MM.1S (cell line): ENCODE results near the gene CTSH.

Experiments used
- DNase-seq: peaks from one replicate; pipeline ENCODE4 v3.0.0-alpha.2; 2015
- H2AFZ ChIP-seq: fragments of 300-600 bp; sonication (generic); 2 replicates; pipeline ENCODE4 v1.6.0; 2016; ENCODE audit warnings: antibody characterized with exemption, low read length
- H3F3A ChIP-seq: fragments of 300-600 bp; sonication (generic); 2 replicates; pipeline ENCODE4 v1.6.1; 2016; ENCODE audit warnings: mild to moderate bottlenecking, antibody characterized with exemption, low read length, moderate library complexity, mixed read lengths; ENCODE audit not compliant: insufficient read depth
- H3K27ac ChIP-seq: fragments of 300-600 bp; sonication (generic); 2 replicates; pipeline ENCODE4 v1.5.1; 2016; ENCODE audit warnings: mild to moderate bottlenecking, low read length
- H3K27me3 ChIP-seq: fragments of 300-600 bp; sonication (generic); replicated peaks from 2 replicates; pipeline ENCODE4 v1.6.0; 2016; ENCODE audit warnings: low read length; ENCODE audit not compliant: insufficient read depth
- H3K36me3 ChIP-seq: fragments of 300-600 bp; sonication (generic); replicated peaks from 2 replicates; pipeline ENCODE4 v1.6.1; 2016; ENCODE audit warnings: mild to moderate bottlenecking, low read length, mixed read lengths; ENCODE audit not compliant: insufficient read depth
- H3K4me1 ChIP-seq: fragments of 300-600 bp; sonication (generic); 2 replicates; pipeline ENCODE4 v1.6.1; 2016; ENCODE audit warnings: low read length, mixed read lengths
- H3K4me2 ChIP-seq: fragments of 300-600 bp; sonication (generic); 2 replicates; pipeline ENCODE4 v1.6.0; 2016; ENCODE audit warnings: low read depth, low read length
- H3K4me3 ChIP-seq: fragments of 300-600 bp; sonication (generic); 2 replicates; pipeline ENCODE4 v1.5.1; 2016; ENCODE audit warnings: low read length, mixed read lengths
- H3K79me2 ChIP-seq: fragments of 300-600 bp; sonication (generic); 2 replicates; pipeline ENCODE4 v1.6.1; 2016; ENCODE audit warnings: mixed run types, low read length, mixed read lengths
- H3K9ac ChIP-seq: fragments of 300-600 bp; sonication (generic); 2 replicates; pipeline ENCODE4 v1.6.1; 2016; ENCODE audit warnings: low read length, mixed read lengths
- H3K9me2 ChIP-seq: fragments of 300-600 bp; sonication (generic); replicated peaks from 2 replicates; pipeline ENCODE4 v1.6.1; 2016; ENCODE audit warnings: mild to moderate bottlenecking, low read length, mixed read lengths; ENCODE audit not compliant: insufficient read depth
- H3K9me3 ChIP-seq: fragments of 300-600 bp; sonication (generic); replicated peaks from 2 replicates; pipeline ENCODE4 v1.6.1; 2016; ENCODE audit warnings: mild to moderate bottlenecking, low read length, mixed read lengths; ENCODE audit not compliant: insufficient read depth
- H4K20me1 ChIP-seq: fragments of 300-600 bp; sonication (generic); 2 replicates; pipeline ENCODE4 v1.6.1; 2016; ENCODE audit warnings: mild to moderate bottlenecking, low read length, moderate library complexity, mixed read lengths; ENCODE audit not compliant: insufficient read depth
- EZH2 ChIP-seq: fragments of 300-600 bp; sonication (generic); optimal IDR thresholded peaks from 2 replicates; pipeline ENCODE3; 2017; ENCODE audit warnings: low read depth, mild to moderate bottlenecking, antibody characterized with exemption, low read length, mixed read lengths
- EZH2phosphoT487 ChIP-seq: fragments of 300-600 bp; sonication (generic); IDR thresholded peaks from 2 replicates; pipeline ENCODE4 v1.6.1; 2018; ENCODE audit warnings: antibody characterized with exemption, low read length
- TF ChIP-seq, protein P1 (sequence below): fragments of 300-600 bp; sonication (generic); IDR thresholded peaks from 2 replicates; pipeline ENCODE4 v1.5.1; 2016; ENCODE audit warnings: antibody characterized with exemption, low read length, mixed read lengths

CTSH gene

DNA sequence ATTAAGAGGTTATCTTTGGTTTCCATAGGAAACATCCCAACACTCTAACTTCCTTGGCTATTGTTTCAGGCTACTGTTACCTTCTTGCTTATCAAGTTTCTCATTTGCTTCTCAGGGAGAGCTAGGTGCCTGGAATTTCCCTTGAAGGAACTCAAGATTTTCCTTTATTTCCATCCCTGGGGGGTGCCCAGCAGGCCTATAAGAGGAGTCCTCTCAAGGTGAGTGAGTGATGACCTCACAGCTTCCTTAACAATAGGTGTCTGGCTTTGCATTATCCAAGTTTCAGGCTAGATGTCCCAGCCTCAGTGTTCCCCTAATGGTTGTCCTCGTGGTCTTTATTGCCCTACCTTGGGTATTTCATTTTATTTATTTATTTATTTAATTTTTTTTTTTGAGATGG, 12.1 kb upstream of the CTSH start:
- no peaks in the 10 kb centered on the region for H3K79me2 ChIP-seq
- no peak overlapping the region for H3K4me2 ChIP-seq
- H2AFZ ChIP-seq, result no peak overlapping the region
- no peaks in the 10 kb centered on the region for H3F3A ChIP-seq
- no peaks in the 10 kb centered on the region for H3K9me2 ChIP-seq
- no peak overlapping the region for H3K9ac ChIP-seq
- no peaks in the 10 kb centered on the region for H3K9me3 ChIP-seq
- no peak overlapping the region for H3K4me3 ChIP-seq
- H3K4me1 ChIP-seq, result no peaks in the 10 kb centered on the region
- H3K36me3 ChIP-seq, result no peaks in the 10 kb centered on the region
- TF ChIP-seq, protein P1, sequence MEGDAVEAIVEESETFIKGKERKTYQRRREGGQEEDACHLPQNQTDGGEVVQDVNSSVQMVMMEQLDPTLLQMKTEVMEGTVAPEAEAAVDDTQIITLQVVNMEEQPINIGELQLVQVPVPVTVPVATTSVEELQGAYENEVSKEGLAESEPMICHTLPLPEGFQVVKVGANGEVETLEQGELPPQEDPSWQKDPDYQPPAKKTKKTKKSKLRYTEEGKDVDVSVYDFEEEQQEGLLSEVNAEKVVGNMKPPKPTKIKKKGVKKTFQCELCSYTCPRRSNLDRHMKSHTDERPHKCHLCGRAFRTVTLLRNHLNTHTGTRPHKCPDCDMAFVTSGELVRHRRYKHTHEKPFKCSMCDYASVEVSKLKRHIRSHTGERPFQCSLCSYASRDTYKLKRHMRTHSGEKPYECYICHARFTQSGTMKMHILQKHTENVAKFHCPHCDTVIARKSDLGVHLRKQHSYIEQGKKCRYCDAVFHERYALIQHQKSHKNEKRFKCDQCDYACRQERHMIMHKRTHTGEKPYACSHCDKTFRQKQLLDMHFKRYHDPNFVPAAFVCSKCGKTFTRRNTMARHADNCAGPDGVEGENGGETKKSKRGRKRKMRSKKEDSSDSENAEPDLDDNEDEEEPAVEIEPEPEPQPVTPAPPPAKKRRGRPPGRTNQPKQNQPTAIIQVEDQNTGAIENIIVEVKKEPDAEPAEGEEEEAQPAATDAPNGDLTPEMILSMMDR, result no peak
- TF ChIP-seq EZH2 (no peak), EZH2phosphoT487 (no peak)
- no peak overlapping the region for H3K27ac ChIP-seq
- H3K27me3 ChIP-seq, result no peaks in the 10 kb centered on the region
- H4K20me1 ChIP-seq, result no peaks in the 10 kb centered on the region
- DNase-seq, result no peak

DNA sequence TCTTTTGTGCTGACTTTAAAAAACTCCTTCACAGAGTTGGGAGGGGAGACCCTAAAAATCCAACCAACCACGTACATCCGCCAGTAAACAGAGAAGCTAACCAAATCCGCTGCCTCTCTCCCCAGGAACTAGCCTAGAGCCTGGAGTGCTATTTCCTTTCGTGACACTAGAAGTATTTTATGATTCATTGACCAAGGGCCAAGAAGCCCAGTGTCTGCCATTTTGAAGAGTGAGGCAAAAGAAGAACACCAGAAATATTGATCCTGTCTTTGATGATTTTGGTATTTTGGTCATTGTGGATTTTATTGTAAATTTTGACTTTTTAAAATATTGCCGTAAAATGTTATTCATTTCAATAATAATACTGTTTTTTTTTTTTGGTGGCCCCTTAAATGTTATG, 10.5 kb upstream of the CTSH start:
- Histone ChIP-seq H3K36me3 (no peaks in the 10 kb centered on the region), H3K9me3 (no peaks in the 10 kb centered on the region), H3K4me2 (no peak overlapping the region), H4K20me1 (no peaks in the 10 kb centered on the region), H3K9me2 (no peaks in the 10 kb centered on the region), H3K27me3 (no peaks in the 10 kb centered on the region), H3K9ac (no peak overlapping the region), H3F3A (no peaks in the 10 kb centered on the region), H3K4me1 (no peaks in the 10 kb centered on the region), H3K27ac (no peak overlapping the region), H3K4me3 (no peak overlapping the region), H3K79me2 (no peaks in the 10 kb centered on the region), H2AFZ (no peak overlapping the region)
- no peak for TF ChIP-seq EZH2phosphoT487
- no peak for TF ChIP-seq EZH2
- TF ChIP-seq, protein P1, result no peak
- no peak for DNase-seq

DNA sequence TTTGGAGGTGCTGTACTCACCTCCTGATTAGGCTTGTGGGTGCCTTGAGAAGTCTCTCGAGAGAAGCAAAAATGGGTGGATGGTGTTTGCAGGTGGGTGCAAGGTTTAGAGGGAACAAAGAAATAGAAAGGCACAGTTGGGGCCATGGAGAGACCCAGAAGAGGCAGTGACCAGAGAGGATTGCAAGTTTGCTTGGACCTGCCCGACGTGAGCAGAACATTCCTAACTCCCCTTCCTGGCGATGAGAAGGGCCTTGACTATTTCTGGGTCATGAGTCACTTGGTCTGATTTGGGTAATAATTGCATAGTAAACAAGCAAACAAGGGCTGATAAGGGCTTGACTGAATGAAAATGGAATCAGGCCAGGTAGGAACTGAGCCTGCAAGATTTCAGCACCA, 7.0 kb upstream of the CTSH start:
- H3K9me3 ChIP-seq, result no peaks in the 10 kb centered on the region
- DNase-seq, result no peak
- no peaks in the 10 kb centered on the region for H3K79me2 ChIP-seq
- H3K27me3 ChIP-seq, result no peaks in the 10 kb centered on the region
- H3K9ac ChIP-seq, result no peak overlapping the region
- H3F3A ChIP-seq, result no peaks in the 10 kb centered on the region
- H4K20me1 ChIP-seq, result no peaks in the 10 kb centered on the region
- no peak overlapping the region for H3K27ac ChIP-seq
- no peak overlapping the region for H3K4me3 ChIP-seq
- no peaks in the 10 kb centered on the region for H3K9me2 ChIP-seq
- H3K4me2 ChIP-seq, result no peak overlapping the region
- no peak overlapping the region for H2AFZ ChIP-seq
- H3K36me3 ChIP-seq, result no peaks in the 10 kb centered on the region
- no peaks in the 10 kb centered on the region for H3K4me1 ChIP-seq
- TF ChIP-seq EZH2phosphoT487 (no peak), EZH2 (no peak)
- TF ChIP-seq, protein P1, result no peak
